Measurements from ENCODE around the gene DHRSX. TPM values are rescaled to one million over a fixed set of nuclear protein-coding genes. Genes with fewer than 3 reads are reported as not detected.

DHRSX gene
- total RNA-seq, 2 donors from 2014 or later = 14.8 to 46.5 TPM

DNA sequence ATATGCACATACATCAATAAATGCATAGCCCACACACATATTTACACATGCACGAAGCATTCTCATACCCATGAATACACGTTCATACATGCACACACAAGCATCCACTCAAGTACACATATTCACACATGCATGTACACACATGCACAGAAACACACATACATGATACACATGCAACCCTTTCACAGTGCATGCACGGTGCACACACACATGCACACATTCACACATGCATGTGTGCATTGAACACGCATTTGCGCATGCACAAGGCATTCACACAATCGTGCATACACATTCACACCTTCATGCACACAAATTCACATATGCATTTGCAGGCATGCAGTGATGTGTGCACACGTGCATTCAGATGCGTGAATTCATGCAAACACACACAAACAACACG lies 324.5 kb downstream of the DHRSX start:
- Histone ChIP-seq H3K27me3 (no peaks in the 10 kb centered on the region), H3K4me3 (no peak overlapping the region), H3K4me1 (no peaks in the 10 kb centered on the region), H3K9me3 (no peaks in the 10 kb centered on the region), H3K36me3 (replicated peaks in 1 of 2; ENCODE audit: insufficient read depth in 1 of 2, low read depth in 2 of 2) (no peaks in the 10 kb centered on the region), H3K27ac (no peak overlapping the region)
- no peak for DNase-seq
- ATAC-seq = no peak
- TF ChIP-seq POLR2A (IDR thresholded peaks at IDR 0.05) = no peak
- TF ChIP-seq, protein P1, sequence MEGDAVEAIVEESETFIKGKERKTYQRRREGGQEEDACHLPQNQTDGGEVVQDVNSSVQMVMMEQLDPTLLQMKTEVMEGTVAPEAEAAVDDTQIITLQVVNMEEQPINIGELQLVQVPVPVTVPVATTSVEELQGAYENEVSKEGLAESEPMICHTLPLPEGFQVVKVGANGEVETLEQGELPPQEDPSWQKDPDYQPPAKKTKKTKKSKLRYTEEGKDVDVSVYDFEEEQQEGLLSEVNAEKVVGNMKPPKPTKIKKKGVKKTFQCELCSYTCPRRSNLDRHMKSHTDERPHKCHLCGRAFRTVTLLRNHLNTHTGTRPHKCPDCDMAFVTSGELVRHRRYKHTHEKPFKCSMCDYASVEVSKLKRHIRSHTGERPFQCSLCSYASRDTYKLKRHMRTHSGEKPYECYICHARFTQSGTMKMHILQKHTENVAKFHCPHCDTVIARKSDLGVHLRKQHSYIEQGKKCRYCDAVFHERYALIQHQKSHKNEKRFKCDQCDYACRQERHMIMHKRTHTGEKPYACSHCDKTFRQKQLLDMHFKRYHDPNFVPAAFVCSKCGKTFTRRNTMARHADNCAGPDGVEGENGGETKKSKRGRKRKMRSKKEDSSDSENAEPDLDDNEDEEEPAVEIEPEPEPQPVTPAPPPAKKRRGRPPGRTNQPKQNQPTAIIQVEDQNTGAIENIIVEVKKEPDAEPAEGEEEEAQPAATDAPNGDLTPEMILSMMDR (IDR thresholded peaks at IDR 0.05) = no peak
- 90 to 91% methylated on average over 9 of the region's 9 CpGs for WGBS, 2 donors
- intact Hi-C loops (cut with DNase I) = no loop called here

DNA sequence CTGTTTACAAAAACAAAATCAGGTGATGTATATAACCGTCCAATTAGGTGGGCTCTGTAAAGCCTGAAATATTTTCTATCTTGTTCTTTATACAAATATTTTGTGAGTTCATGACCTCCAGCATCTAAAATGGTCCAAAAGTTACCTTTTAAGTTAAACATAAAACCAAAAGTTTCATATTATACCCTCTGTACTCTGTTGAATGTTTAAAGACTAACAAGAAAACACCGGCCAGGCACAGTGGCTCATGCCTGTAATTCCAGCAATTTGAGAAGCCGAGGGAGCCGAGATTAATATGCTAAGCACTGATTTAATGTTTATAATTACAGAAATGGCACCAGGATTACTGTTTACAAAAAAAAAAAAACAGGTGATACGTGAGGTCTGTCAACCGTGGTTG lies 328.4 kb downstream of the DHRSX start:
- H3K27me3 ChIP-seq = no peaks in the 10 kb centered on the region
- no peak for TF ChIP-seq POLR2A (IDR thresholded peaks at IDR 0.05)
- TF ChIP-seq, protein P1 (IDR thresholded peaks at IDR 0.05) = no peak

More for the DNA sequence above, 328.4 kb downstream of the DHRSX start:
- Histone ChIP-seq H3K4me1 (no peaks in the 10 kb centered on the region), H3K9me3 (no peaks in the 10 kb centered on the region), H3K36me3 (replicated peaks in 1 of 2; ENCODE audit: insufficient read depth in 1 of 2, low read depth in 2 of 2) (no peaks in the 10 kb centered on the region), H3K4me3 (no peak overlapping the region), H3K27ac (no peak overlapping the region)
- DNase-seq (no peak), ATAC-seq (no peak)
- WGBS, 2 donors = 60 to 61% methylated on average over 6 of the region's 6 CpGs
- intact Hi-C loops (cut with DNase I) = no loop called here

Other genes starting within 250 kb of the DHRSX start
- gene ZBED1, start within 50 bp of the DHRSX start, total RNA-seq = 10 to 100 TPM; 35.5 to 39.2 TPM
- gene CD99, start 190.3 kb upstream of the DHRSX start, total RNA-seq = 100 to 1,000 TPM; 126 to 183 TPM